CD8-positive, alpha-beta memory T cell (primary cell): ENCODE measurements around the gene PTEN. TPM values are rescaled to one million over a fixed set of nuclear protein-coding genes. Genes with fewer than 3 reads are reported as not detected.

ENCODE experiments used
- CTCF ChIA-PET: fragments of 350-600 bp; sonication (Branson Sonifier 250); formaldehyde crosslinking; loops from one replicate; lab custom pipeline; 2021; ENCODE audit warnings: antibody characterized with exemption; lab: Charles Lee
- POLR2A ChIA-PET: fragments of 350-600 bp; sonication (Branson Sonifier 250); formaldehyde crosslinking; loops from one replicate; lab custom pipeline; 2021; ENCODE audit warnings: antibody characterized with exemption; lab: Charles Lee
- DNase-seq, 5 donors: peaks; one replicate each; pipeline versions ENCODE4 v3.0.0 to v3.0.0-alpha.2; 2020 to 2022; ENCODE audit warnings: mixed read lengths in 1 of 5
- H3K27ac ChIP-seq: one replicate; pipeline ENCODE4 v1.7.0; 2013; ENCODE audit warnings: low read depth, mild to moderate bottlenecking, low read length, moderate library complexity
- H3K27me3 ChIP-seq: 2 replicates; pipeline ENCODE4 v1.7.0; 2013; ENCODE audit warnings: low read length, mild to moderate bottlenecking; ENCODE audit not compliant: insufficient read depth, poor library complexity, severe bottlenecking
- H3K36me3 ChIP-seq: 2 replicates; pipeline ENCODE4 v1.7.0; 2013; ENCODE audit warnings: mild to moderate bottlenecking, low read length, moderate library complexity; ENCODE audit not compliant: insufficient read depth
- H3K4me1 ChIP-seq: 2 replicates; pipeline ENCODE4 v1.7.0; 2013; ENCODE audit warnings: mild to moderate bottlenecking, low read length, moderate library complexity; ENCODE audit not compliant: insufficient read depth
- H3K4me3 ChIP-seq: 2 replicates; pipeline ENCODE4 v1.7.0; 2013; ENCODE audit warnings: mild to moderate bottlenecking, low read length
- H3K9me3 ChIP-seq: 2 replicates; pipeline ENCODE4 v1.7.0; 2013; ENCODE audit warnings: mild to moderate bottlenecking, low read length
- H3K27ac Mint-ChIP-seq, 8 donors: one replicate each; pipeline ENCODE4 v1.8.0; 2020 to 2021; ENCODE audit warnings: mixed read lengths in 8 of 8, mild to moderate bottlenecking in 6 of 8, inconsistent platforms in 3 of 8, moderate library complexity in 3 of 8
- H3K27me3 Mint-ChIP-seq, 2 donors: one replicate each; pipeline ENCODE4 v1.8.0; 2020 to 2021; ENCODE audit warnings: mixed read lengths in 2 of 2, mild to moderate bottlenecking in 1 of 2, moderate library complexity in 1 of 2
- H3K36me3 Mint-ChIP-seq, 3 donors: one replicate each; pipeline ENCODE4 v1.8.0; 2020 to 2021; ENCODE audit warnings: mixed read lengths in 3 of 3, inconsistent platforms in 1 of 3, mild to moderate bottlenecking in 1 of 3
- H3K4me1 Mint-ChIP-seq, 3 donors: one replicate each; pipeline ENCODE4 v1.8.0; 2020 to 2021; ENCODE audit warnings: mixed read lengths in 3 of 3, inconsistent platforms in 1 of 3, mild to moderate bottlenecking in 1 of 3
- H3K4me3 Mint-ChIP-seq, 7 donors: one replicate each; pipeline ENCODE4 v1.8.0; 2020 to 2021; ENCODE audit warnings: mixed read lengths in 7 of 7, mild to moderate bottlenecking in 6 of 7, moderate library complexity in 4 of 7, inconsistent platforms in 2 of 7
- H3K9me3 Mint-ChIP-seq, 5 donors: one replicate each; pipeline ENCODE4 v1.8.0; 2020 to 2022; ENCODE audit warnings: mixed read lengths in 5 of 5, mild to moderate bottlenecking in 3 of 5, moderate library complexity in 2 of 5, inconsistent platforms in 1 of 5
- polyA plus RNA-seq: library from polyadenylated mRNA; unstranded; fragments of 300-500 nt; fragmentation: Illumina TruSeq; gene quantifications from one replicate; pipeline ENCODE4 v1.2.3, GENCODE V29; 2021
- total RNA-seq, 2 experiments: library from RNA; stranded (reverse); gene quantifications; one replicate each; pipeline ENCODE4 v1.2.3, GENCODE V29; 2021

The PTEN gene
- total and polyA plus RNA-seq, 3 experiments from 2014 or later, result 29.1 to 50.6 (median 49.5) TPM

DNA sequence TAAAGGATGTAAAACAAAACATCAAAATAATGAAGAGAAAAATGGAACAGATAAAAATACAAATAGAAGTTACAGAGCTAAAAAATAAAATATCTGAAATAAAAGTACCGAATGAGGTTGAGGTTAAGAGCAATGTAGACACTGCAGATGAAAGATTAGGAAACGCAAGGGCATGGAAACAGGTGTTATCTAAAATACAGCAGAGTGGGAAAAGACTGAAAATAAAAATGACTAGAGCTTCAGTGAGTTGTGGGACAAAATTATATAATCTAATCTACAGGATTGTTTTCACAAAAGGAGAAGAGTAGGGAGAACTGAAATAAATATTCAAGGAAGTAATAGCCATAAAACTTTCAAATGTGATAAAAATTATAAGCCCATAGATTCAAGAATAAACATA is 123.8 kb downstream of the PTEN start:
- ChIA-PET POLR2A (no interaction called here), CTCF (no interaction called here)
- no peak for DNase-seq
- H3K4me1 ChIP-seq, result no peaks in the 10 kb centered on the region
- no peak overlapping the region for H3K4me3 ChIP-seq
- H3K4me1 Mint-ChIP-seq, result no peaks in the 10 kb centered on the region
- no peak overlapping the region for H3K4me3 Mint-ChIP-seq
- H3K27ac ChIP-seq, result no peak overlapping the region
- H3K27me3 Mint-ChIP-seq, result peaks cover 4 to 6% of the 10 kb centered on the region in 2 donors
- H3K36me3 Mint-ChIP-seq, result peaks cover 0 to 15% (median 0%) of the 10 kb centered on the region in 3 donors
- no peaks in the 10 kb centered on the region for H3K9me3 Mint-ChIP-seq
- no peaks in the 10 kb centered on the region for H3K36me3 ChIP-seq
- H3K9me3 ChIP-seq, result no peaks in the 10 kb centered on the region
- H3K27me3 ChIP-seq, result no peaks in the 10 kb centered on the region
- no peak overlapping the region for H3K27ac Mint-ChIP-seq

DNA sequence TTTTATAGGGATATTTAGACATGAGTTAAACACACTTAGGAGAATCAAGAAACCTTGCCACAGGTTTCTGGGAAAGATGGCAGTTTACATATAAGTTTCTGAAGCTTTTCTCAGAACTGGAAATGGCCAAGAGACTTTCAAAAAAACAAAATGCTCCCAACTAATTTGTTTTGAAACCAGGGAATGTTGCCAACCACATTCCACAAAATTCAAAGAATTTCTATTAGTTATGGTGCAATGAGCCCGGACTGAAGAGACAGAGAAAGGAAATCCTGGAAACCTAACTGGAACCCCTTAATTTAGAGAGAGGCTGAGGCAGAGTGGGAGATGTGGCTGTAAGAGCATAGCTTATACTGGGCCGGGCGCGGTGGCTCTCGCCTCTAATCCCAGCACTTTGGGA is 128.5 kb downstream of the PTEN start:
- no peak overlapping the region for H3K4me3 ChIP-seq
- H3K27ac ChIP-seq, result no peak overlapping the region
- H3K27me3 ChIP-seq, result no peaks in the 10 kb centered on the region
- Mint-ChIP-seq H3K27me3 (no peaks in the 10 kb centered on the region), H3K27ac (no peak overlapping the region), H3K4me3 (no peak overlapping the region), H3K9me3 (no peaks in the 10 kb centered on the region), H3K4me1 (peaks cover 5 to 13% (median 6%) of the 10 kb centered on the region in 3 donors), H3K36me3 (peaks cover 0 to 6% (median 0%) of the 10 kb centered on the region in 3 donors)
- H3K36me3 ChIP-seq, result no peaks in the 10 kb centered on the region
- H3K9me3 ChIP-seq, result no peaks in the 10 kb centered on the region
- ChIA-PET POLR2A (no interaction called here), CTCF (no interaction called here)
- H3K4me1 ChIP-seq, result no peaks in the 10 kb centered on the region
- no peak for DNase-seq

DNA sequence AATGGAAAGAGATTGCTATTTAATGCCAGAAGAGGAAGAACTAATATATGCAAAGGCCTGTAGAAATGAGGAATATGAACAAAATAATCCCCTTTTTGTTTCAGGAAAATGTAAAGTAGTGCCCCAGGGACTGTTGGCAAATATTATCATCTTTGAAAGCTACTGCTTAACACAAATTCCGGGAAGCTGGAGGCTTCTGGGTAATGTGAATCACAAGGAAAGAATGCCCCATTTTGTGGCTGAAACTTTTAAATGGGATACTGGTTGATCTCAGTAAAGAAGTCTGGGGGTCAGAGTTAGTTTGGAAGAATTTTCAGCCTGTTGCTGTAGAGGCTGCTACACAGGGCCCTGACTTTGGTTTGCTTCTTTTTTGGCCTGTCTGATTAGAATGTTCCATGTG is 141.0 kb downstream of the PTEN start:
- Mint-ChIP-seq H3K27ac (no peak overlapping the region), H3K4me3 (no peak overlapping the region), H3K4me1 (no peaks in the 10 kb centered on the region), H3K9me3 (peaks cover 0 to 6% (median 0%) of the 10 kb centered on the region in 5 donors), H3K27me3 (no peaks in the 10 kb centered on the region), H3K36me3 (peaks cover 0 to 8% (median 0%) of the 10 kb centered on the region in 3 donors)
- H3K9me3 ChIP-seq, result no peaks in the 10 kb centered on the region
- H3K27me3 ChIP-seq, result no peaks in the 10 kb centered on the region
- CTCF ChIA-PET, result no interaction called here
- DNase-seq, result no peak
- H3K27ac ChIP-seq, result no peak overlapping the region
- POLR2A ChIA-PET, result no interaction called here
- H3K4me3 ChIP-seq, result no peak overlapping the region
- no peaks in the 10 kb centered on the region for H3K36me3 ChIP-seq
- H3K4me1 ChIP-seq, result no peaks in the 10 kb centered on the region

DNA sequence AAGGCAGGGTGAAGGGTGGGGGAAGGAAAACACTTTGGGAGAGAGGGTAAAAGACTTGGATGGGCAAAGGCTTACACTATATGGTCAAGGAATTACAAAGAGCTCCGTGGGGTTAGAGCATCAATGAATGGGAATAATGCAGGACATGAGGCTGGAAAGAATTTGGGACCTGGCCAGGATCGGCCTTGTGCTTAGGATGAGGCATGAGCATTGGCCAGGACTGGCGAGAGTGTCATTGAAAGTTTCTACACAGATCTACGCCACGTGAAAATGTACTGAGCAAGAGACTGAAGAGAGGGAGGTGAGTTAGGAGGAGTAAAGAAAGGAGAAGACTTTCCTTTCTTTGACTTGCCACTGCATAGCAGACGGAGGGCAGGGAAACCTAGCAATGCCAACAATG is 142.8 kb downstream of the PTEN start:
- no peaks in the 10 kb centered on the region for H3K27me3 ChIP-seq
- H3K4me1 ChIP-seq, result no peaks in the 10 kb centered on the region
- Mint-ChIP-seq H3K27me3 (no peaks in the 10 kb centered on the region), H3K9me3 (no peaks in the 10 kb centered on the region), H3K4me1 (no peaks in the 10 kb centered on the region), H3K36me3 (no peaks in the 10 kb centered on the region), H3K4me3 (no peak overlapping the region), H3K27ac (peak overlapping the region in 1 of 8 donors; percentile 69)
- POLR2A ChIA-PET, result no interaction called here
- H3K4me3 ChIP-seq, result no peak overlapping the region
- no peak for DNase-seq
- no peaks in the 10 kb centered on the region for H3K36me3 ChIP-seq
- no peak overlapping the region for H3K27ac ChIP-seq
- no peaks in the 10 kb centered on the region for H3K9me3 ChIP-seq
- CTCF ChIA-PET, result no interaction called here

DNA sequence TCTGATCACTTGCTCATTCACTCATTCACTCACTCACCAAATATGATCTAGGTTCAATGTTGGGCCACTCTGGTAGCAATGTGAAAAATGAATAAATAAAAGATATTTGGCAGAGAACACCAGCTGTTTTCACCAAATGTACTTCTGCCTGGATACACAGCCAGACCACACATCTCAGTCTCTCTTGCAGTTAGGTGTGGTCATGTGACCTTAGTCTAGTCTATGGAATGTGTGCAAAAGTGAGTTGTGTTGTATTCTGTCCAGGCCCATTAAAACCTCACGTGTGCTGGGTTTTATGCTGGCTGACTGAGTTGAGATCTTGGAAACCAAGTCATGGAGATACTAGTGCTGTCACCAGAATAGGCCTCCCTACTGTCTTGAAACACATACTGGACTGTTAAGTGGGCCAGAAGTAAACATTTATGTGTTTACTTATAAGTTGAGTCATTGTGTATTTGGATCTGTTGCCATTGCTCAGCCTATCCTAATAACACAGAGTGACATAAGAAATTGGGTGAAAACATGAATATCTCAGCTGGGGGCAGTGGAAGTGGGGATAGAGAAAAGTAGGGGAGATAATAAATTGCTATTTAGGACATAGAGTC is 145.5 kb downstream of the PTEN start:
- H3K9me3 ChIP-seq, result no peaks in the 10 kb centered on the region
- Mint-ChIP-seq H3K27me3 (no peaks in the 10 kb centered on the region), H3K4me1 (no peaks in the 10 kb centered on the region), H3K9me3 (no peaks in the 10 kb centered on the region), H3K4me3 (no peak overlapping the region), H3K36me3 (no peaks in the 10 kb centered on the region), H3K27ac (no peak overlapping the region)
- H3K4me1 ChIP-seq, result no peaks in the 10 kb centered on the region
- H3K4me3 ChIP-seq, result no peak overlapping the region
- H3K27ac ChIP-seq, result no peak overlapping the region
- POLR2A ChIA-PET, result no interaction called here
- no peaks in the 10 kb centered on the region for H3K36me3 ChIP-seq
- H3K27me3 ChIP-seq, result no peaks in the 10 kb centered on the region
- CTCF ChIA-PET, result no interaction called here
- DNase-seq, result no peak

DNA sequence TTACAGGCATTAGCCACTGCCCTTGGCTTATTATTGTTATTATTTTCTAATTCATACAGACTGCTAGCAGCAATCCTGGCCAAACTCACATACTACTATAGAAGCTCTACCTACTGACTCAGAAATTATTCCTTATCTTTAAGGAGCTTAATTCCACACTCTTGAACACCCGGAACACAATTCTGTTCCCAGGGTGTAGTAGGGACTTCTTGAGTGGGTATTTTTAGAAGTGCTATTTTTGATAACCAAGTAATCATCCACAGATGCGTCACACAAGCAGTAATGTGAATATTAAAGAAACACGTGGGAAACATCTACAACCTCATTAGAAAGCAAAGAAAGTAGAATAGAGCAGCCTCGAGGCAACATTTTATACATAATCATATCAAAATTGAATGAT is 149.2 kb downstream of the PTEN start:
- no peak overlapping the region for H3K4me3 ChIP-seq
- no peaks in the 10 kb centered on the region for H3K4me1 ChIP-seq
- no peaks in the 10 kb centered on the region for H3K9me3 ChIP-seq
- no peak overlapping the region for H3K27ac Mint-ChIP-seq
- H3K4me1 Mint-ChIP-seq, result no peaks in the 10 kb centered on the region
- H3K36me3 Mint-ChIP-seq, result no peaks in the 10 kb centered on the region
- ChIA-PET CTCF (no interaction called here), POLR2A (no interaction called here)
- H3K27ac ChIP-seq, result no peak overlapping the region
- no peaks in the 10 kb centered on the region for H3K27me3 ChIP-seq
- H3K9me3 Mint-ChIP-seq, result no peaks in the 10 kb centered on the region
- H3K27me3 Mint-ChIP-seq, result no peaks in the 10 kb centered on the region
- H3K36me3 ChIP-seq, result no peaks in the 10 kb centered on the region
- no peak overlapping the region for H3K4me3 Mint-ChIP-seq
- DNase-seq, result no peak

DNA sequence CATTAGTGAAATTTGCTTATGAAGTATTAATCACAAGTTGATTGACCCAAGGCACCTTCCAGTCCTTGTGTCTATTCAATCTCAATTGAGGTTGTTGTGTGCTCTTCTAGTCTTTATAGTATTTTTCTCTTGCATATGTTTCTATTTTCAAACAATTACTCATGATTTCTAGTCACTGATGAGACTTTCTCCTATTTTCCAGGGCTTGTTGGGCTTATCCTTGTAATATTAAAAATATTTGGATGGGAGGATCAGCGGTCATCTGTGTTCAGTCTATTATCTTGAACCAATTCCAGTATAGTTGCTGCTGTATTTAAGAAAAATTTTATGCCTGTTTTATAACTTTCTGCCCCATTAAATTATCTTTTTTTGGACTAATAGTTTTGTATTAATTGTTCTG is 154.4 kb downstream of the PTEN start:
- POLR2A ChIA-PET, result no interaction called here
- no peaks in the 10 kb centered on the region for H3K9me3 Mint-ChIP-seq
- no peak overlapping the region for H3K4me3 Mint-ChIP-seq
- H3K4me1 ChIP-seq, result no peaks in the 10 kb centered on the region
- H3K27ac Mint-ChIP-seq, result no peak overlapping the region
- CTCF ChIA-PET, result no interaction called here
- DNase-seq, result no peak
- no peaks in the 10 kb centered on the region for H3K4me1 Mint-ChIP-seq
- no peak overlapping the region for H3K27ac ChIP-seq
- no peak overlapping the region for H3K4me3 ChIP-seq
- H3K36me3 ChIP-seq, result no peaks in the 10 kb centered on the region
- H3K9me3 ChIP-seq, result no peaks in the 10 kb centered on the region
- H3K36me3 Mint-ChIP-seq, result peaks cover 0 to 5% (median 0%) of the 10 kb centered on the region in 3 donors
- no peaks in the 10 kb centered on the region for H3K27me3 ChIP-seq
- no peaks in the 10 kb centered on the region for H3K27me3 Mint-ChIP-seq

DNA sequence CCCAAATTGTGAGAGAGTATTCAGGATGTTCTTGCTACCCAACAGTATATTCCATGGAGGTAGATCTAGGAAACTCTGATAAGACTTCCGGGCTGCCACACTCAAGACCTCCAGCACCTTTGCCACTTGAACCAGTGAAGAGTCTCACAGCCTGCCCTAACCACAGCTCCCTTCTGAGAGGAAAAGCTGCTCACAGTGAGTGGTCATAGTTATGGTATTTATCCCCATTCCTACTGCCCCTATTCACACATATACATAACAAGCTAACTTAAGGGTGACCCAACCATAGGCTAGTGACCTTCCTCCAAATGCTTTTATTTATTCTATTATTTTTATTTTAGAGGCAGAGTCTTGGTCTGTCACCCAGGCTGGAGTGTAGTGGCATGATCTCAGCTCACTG is 156.3 kb downstream of the PTEN start:
- H3K27me3 Mint-ChIP-seq, result no peaks in the 10 kb centered on the region
- H3K4me1 ChIP-seq, result no peaks in the 10 kb centered on the region
- no peaks in the 10 kb centered on the region for H3K9me3 Mint-ChIP-seq
- H3K4me1 Mint-ChIP-seq, result no peaks in the 10 kb centered on the region
- no peak overlapping the region for H3K27ac Mint-ChIP-seq
- ChIA-PET CTCF (no interaction called here), POLR2A (no interaction called here)
- DNase-seq, result no peak
- no peaks in the 10 kb centered on the region for H3K27me3 ChIP-seq
- H3K36me3 ChIP-seq, result no peaks in the 10 kb centered on the region
- H3K27ac ChIP-seq, result no peak overlapping the region
- H3K4me3 ChIP-seq, result no peak overlapping the region
- peaks cover 0 to 5% (median 0%) of the 10 kb centered on the region in 3 donors for H3K36me3 Mint-ChIP-seq
- H3K4me3 Mint-ChIP-seq, result no peak overlapping the region
- no peaks in the 10 kb centered on the region for H3K9me3 ChIP-seq
